ENCODE results near the gene HPCA. TPM values are rescaled to one million over a fixed set of nuclear protein-coding genes. Genes with fewer than 3 reads are reported as not detected.

The HPCA gene
- total and polyA plus RNA-seq, 8 donors = 0.16 to 0.61 (median 0.35) TPM; not detected in 1

DNA sequence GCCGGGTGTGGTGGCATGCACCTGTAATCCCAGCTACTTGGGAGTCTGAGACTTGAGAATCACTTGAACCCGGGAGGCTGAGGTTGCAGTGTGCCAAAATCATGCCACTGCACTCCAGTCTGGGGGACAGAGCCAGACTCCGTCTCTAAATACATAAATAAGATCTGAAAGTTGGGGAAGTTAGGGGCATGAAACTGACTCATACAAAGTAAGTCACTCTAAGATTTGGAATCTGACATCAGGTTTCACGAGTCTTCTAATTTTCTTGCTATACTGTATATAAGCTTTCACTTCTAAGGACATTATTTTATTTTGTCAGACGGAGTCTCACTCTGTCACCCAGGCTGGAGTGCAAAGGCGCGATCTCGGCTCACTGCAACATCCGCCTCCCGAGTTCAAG, 48.2 kb downstream of the HPCA start:
- peaks cover 7 to 39% of the 10 kb centered on the region in 2 donors for H3K4me1 ChIP-seq
- TF ChIP-seq, protein P1, sequence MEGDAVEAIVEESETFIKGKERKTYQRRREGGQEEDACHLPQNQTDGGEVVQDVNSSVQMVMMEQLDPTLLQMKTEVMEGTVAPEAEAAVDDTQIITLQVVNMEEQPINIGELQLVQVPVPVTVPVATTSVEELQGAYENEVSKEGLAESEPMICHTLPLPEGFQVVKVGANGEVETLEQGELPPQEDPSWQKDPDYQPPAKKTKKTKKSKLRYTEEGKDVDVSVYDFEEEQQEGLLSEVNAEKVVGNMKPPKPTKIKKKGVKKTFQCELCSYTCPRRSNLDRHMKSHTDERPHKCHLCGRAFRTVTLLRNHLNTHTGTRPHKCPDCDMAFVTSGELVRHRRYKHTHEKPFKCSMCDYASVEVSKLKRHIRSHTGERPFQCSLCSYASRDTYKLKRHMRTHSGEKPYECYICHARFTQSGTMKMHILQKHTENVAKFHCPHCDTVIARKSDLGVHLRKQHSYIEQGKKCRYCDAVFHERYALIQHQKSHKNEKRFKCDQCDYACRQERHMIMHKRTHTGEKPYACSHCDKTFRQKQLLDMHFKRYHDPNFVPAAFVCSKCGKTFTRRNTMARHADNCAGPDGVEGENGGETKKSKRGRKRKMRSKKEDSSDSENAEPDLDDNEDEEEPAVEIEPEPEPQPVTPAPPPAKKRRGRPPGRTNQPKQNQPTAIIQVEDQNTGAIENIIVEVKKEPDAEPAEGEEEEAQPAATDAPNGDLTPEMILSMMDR (IDR thresholded peaks at IDR 0.05) = no peak
- ATAC-seq = no peak
- H3K36me3 ChIP-seq = peaks cover 0 to 63% of the 10 kb centered on the region in 2 donors
- H3K4me3 ChIP-seq = no peak overlapping the region
- no peaks in the 10 kb centered on the region for H3K27me3 ChIP-seq
- no peaks in the 10 kb centered on the region for H3K9me3 ChIP-seq
- peak overlapping the region; percentile 45 to 49 for H3K27ac ChIP-seq
- no peak for DNase-seq
- intact Hi-C loops (cut with DNase I) = loop anchor here in 1 of 2 donors (10.0 kb wide), 1 partner anchor 150 kb away; the partner anchor contains the start of gene AZIN2

GRCh38 chr1:32937061-32937460, 50.8 kb downstream of the HPCA start:
- DNase-seq (no peak), ATAC-seq (no peak)
- intact Hi-C loops (cut with DNase I) = loop anchor here in 1 of 2 donors (10.0 kb wide), 1 partner anchor 148 kb away; the partner anchor contains the start of gene AZIN2
- Histone ChIP-seq H3K36me3 (peaks cover 0 to 86% of the 10 kb centered on the region in 2 donors), H3K9me3 (no peaks in the 10 kb centered on the region), H3K27me3 (no peaks in the 10 kb centered on the region), H3K4me3 (no peak overlapping the region), H3K4me1 (peaks cover 14 to 61% of the 10 kb centered on the region in 2 donors), H3K27ac (peak overlapping the region in 1 of 2 donors; percentile 3)
- TF ChIP-seq, protein P1 (IDR thresholded peaks at IDR 0.05) = no peak

DNA sequence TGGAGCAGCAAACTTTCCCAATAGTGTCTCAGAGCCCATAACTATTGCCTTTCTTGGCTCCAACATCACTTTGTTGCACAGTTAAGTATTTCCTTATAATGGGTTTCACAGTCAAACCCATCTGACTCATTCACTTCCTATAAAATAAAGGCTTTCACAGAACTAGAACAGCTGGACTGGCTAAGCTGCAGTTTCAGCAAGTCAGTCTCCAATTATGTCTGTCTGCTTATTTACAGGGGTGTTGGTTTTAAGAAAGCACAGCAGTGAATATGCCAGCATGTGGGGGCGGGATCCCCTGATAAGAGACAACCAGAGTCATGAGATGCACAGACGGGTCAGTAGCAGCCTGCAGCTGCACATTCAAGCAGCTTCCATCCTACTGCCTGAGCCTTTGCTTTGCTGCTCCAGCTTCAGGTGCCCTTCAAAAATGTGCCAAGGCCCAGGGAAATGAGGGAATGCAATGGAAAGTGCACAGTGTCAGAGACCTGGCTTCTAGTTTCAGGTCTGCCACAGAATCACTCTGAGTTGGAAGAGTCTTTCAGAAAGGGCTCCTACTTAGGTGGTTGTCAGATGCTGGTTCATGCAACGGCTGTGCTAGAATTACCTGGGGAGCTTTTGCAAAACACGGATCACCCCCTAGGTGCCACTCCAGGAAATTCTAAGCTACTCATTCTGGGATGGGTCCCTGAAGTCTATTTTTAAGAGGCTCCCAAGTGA, 53.5 kb downstream of the HPCA start:
- Histone ChIP-seq H3K36me3 (peaks cover 0 to 97% of the 10 kb centered on the region in 2 donors), H3K4me3 (no peak overlapping the region), H3K27me3 (no peaks in the 10 kb centered on the region), H3K27ac (peak overlapping the region; percentile 54 to 66), H3K4me1 (peaks cover 14 to 54% of the 10 kb centered on the region in 2 donors), H3K9me3 (no peaks in the 10 kb centered on the region)
- DNase-seq (peak in 1 of 4 donors; percentile 65), ATAC-seq (peak; percentile 75)
- TF ChIP-seq, protein P1 (IDR thresholded peaks at IDR 0.05) = no peak
- intact Hi-C loops (cut with DNase I) = loop anchor here in 1 of 2 donors (10.0 kb wide), 1 partner anchor 145 kb away; the partner anchor contains the start of gene AZIN2

- Histone ChIP-seq H3K27me3 (no peaks in the 10 kb centered on the region), H3K4me3 (no peak overlapping the region), H3K4me1 (peaks cover 10 to 48% of the 10 kb centered on the region in 2 donors), H3K9me3 (no peaks in the 10 kb centered on the region), H3K27ac (no peak overlapping the region), H3K36me3 (peaks cover 0 to 89% of the 10 kb centered on the region in 2 donors)
- intact Hi-C loops (cut with DNase I) = no loop called here
- DNase-seq (no peak), ATAC-seq (no peak)
- TF ChIP-seq, protein P1 (IDR thresholded peaks at IDR 0.05) = no peak
Measured at GRCh38 chr1:32944180-32944579, 57.9 kb downstream of the HPCA start.

Other genes with a start within 250 kb of the HPCA start
- 10 to 100 TPM; 41.4 to 45.0 TPM for gene ZBTB8OS, start 235.9 kb upstream of the HPCA start, total RNA-seq
- 10 to 100 TPM; 36.0 to 39.2 (median 37.3) TPM for gene ZBTB8OS, start 235.9 kb upstream of the HPCA start, polyA plus RNA-seq (ENCODE audit: insufficient read length in 6 of 6)
- gene RBBP4, start 235.3 kb upstream of the HPCA start, total RNA-seq = 100 to 1,000 TPM; 166 to 176 TPM
- 100 to 1,000 TPM; 287 to 333 (median 309) TPM for gene RBBP4, start 235.3 kb upstream of the HPCA start, polyA plus RNA-seq (ENCODE audit: insufficient read length in 6 of 6)
- 10 to 100 TPM; 11.9 to 19.9 TPM for gene SYNC, start 183.7 kb upstream of the HPCA start, total RNA-seq
- gene SYNC, start 183.7 kb upstream of the HPCA start, polyA plus RNA-seq (ENCODE audit: insufficient read length in 6 of 6) = 1 to 10 TPM; 3.1 to 5.8 (median 4.4) TPM
- 100 to 1,000 TPM in 1 of 2 donors, 10 to 100 TPM in 1; 80.7 to 126 TPM for gene YARS1, start 69.1 kb upstream of the HPCA start, total RNA-seq
- gene YARS1, start 69.1 kb upstream of the HPCA start, polyA plus RNA-seq (ENCODE audit: insufficient read length in 6 of 6) = 10 to 100 TPM; 68.8 to 86.4 (median 76.5) TPM
- 10 to 100 TPM; 32.3 to 35.0 TPM for gene S100PBP, start 68.8 kb upstream of the HPCA start, total RNA-seq
- gene S100PBP, start 68.8 kb upstream of the HPCA start, polyA plus RNA-seq (ENCODE audit: insufficient read length in 6 of 6) = 10 to 100 TPM; 47.2 to 56.5 (median 53.8) TPM
- gene FNDC5, start 15.6 kb upstream of the HPCA start, total RNA-seq = 1 to 10 TPM in 1 of 2 donors, not detected in 1; 4.6 TPM
- gene FNDC5, start 15.6 kb upstream of the HPCA start, polyA plus RNA-seq (ENCODE audit: insufficient read length in 6 of 6) = 10 to 100 TPM in 3 of 6 donors, 1 to 10 TPM in 3; 7.7 to 13.3 (median 10.3) TPM
- gene TMEM54, start 14.9 kb downstream of the HPCA start, total RNA-seq = 10 to 100 TPM; 29.3 to 87.0 TPM
- gene TMEM54, start 14.9 kb downstream of the HPCA start, polyA plus RNA-seq (ENCODE audit: insufficient read length in 6 of 6) = 10 to 100 TPM; 22.4 to 24.9 (median 22.9) TPM
- 10 to 100 TPM; 37.8 to 46.0 TPM for gene RNF19B, start 78.3 kb downstream of the HPCA start, total RNA-seq
- 10 to 100 TPM; 11.8 to 13.2 (median 12.5) TPM for gene RNF19B, start 78.3 kb downstream of the HPCA start, polyA plus RNA-seq (ENCODE audit: insufficient read length in 6 of 6)
- 100 to 1,000 TPM; 119 to 123 TPM for gene AK2, start 150.4 kb downstream of the HPCA start, total RNA-seq
- 100 to 1,000 TPM; 157 to 188 (median 170) TPM for gene AK2, start 150.4 kb downstream of the HPCA start, polyA plus RNA-seq (ENCODE audit: insufficient read length in 6 of 6)
- 1 to 10 TPM; 2.3 to 5.1 TPM for gene AZIN2, start 194.7 kb downstream of the HPCA start, total RNA-seq
- gene AZIN2, start 194.7 kb downstream of the HPCA start, polyA plus RNA-seq (ENCODE audit: insufficient read length in 6 of 6) = 10 to 100 TPM in 1 of 6 donors, 1 to 10 TPM in 5; 8.0 to 13.1 (median 9.1) TPM

Measured in left lung (tissue), 10 donors.